Activated CD4-positive, alpha-beta T cell treated with anti-CD3 and anti-CD28 coated beads, Interleukin-2, amount 50 U/mL, for 48 hours (primary cell): ENCODE measurements around the gene BBX.

Source experiments
- DNase-seq, 2 experiments: peaks; one replicate each; pipeline ENCODE4 v3.0.0-alpha.2; 2020

The BBX gene

DNA sequence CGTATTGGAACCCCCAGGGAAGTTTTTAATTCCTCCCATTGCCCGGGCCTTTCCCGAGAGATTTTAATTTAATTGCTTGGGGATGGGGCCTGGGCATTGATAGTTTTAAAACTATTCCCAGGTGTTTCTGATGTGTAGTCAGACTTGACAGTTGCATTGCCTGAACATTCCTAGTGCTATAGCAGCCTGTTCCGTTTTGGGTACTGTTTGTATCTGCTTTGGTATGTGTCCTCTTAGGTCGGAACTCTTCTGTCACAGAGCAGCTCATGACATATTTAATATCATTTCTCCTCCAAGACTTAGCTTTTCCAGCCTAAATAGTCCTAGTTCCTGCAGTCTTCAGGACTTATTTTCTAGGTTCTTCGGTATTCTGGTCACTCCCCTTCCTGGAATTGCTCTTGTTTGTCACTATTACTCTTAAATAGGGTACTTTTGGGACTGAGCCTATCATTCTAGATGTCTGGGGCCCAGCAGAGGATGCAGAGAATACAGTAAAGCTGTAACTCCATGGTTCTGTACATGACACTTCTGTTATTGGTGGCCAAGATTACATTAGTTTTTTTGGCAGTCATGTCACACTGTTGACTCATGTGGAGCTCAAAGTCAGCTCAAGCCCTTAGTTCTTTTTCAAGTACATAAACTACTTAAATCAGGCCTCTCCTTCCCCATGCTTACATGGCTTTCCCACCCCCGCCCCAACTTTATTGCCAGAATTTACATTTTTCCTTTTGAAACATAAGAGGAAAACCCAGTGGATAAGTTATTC is 81.5 kb downstream of the BBX start:
- no peak for DNase-seq

DNA sequence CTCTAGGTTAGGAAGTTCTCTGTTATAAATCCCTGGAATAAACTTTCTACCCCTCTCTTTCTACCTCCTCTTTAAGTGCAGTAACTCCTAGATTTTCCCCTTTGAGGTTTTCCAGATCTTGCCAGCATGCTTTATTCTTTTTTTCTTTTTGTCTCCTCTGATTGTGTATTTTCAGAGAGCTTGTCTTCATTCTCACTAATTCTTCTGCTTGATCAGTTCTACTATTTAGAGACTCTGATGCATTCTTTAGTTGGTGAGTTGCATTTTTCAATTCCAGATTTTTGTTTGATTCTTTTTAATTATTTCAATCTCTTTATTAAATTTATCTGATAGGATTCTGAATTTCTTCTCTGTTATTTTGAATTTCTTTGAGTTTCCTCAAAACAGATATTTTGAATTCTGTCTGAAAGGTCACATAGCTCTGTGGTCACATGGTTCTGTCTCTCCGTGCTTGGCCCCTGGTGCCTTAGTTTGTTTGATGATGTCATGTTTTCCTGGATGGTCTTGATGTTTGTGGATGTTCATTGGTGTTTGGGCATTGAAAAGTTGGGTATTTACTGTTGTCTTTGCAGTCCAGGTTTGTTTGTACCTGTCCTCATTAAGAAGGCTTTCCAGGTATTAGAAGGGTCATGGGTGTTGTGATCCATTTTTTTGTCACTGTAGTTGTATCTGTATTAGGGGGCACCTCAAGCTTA is 89.2 kb downstream of the BBX start:
- DNase-seq: no peak

DNA sequence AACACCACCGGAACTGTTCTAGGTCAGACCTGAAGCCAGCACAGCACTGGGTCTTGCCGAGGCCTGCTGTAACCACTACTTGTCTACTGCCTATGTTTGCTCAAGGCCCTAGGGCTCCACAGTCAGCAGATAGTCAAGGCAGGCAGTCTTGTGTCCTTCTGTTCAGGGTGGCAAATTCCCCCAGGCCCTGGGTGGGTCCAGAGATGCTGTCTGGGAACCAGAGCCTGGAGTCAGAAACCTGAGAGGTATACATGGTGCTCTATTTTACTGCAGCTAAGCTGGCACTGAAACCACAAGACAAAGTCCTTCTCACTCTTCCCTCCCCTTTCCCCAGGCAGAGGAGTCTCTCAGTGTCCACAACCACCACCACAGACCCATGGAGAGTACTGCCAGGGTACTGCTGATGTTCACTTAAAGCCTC is 89.9 kb downstream of the BBX start:
- no peak for DNase-seq

DNA sequence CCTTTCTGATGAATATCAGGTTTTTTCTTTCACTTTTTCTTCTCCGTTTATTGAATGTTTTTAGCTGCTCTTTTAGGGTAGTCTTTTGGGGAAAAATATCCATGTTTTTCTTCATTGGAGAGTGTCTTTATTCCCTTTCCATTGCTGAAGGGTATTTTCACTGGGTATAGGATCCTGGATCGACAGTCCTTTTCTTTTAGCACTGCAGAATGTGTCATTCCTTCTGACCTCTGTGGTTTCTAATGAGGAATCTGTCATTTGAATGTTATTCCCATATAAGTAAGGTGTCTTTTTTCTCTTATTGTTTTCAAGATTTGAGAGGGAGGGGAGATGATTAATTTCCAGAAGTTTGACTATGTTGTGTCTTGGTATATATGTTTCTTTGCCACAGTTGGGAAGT is 96.8 kb downstream of the BBX start:
- no peak for DNase-seq

DNA sequence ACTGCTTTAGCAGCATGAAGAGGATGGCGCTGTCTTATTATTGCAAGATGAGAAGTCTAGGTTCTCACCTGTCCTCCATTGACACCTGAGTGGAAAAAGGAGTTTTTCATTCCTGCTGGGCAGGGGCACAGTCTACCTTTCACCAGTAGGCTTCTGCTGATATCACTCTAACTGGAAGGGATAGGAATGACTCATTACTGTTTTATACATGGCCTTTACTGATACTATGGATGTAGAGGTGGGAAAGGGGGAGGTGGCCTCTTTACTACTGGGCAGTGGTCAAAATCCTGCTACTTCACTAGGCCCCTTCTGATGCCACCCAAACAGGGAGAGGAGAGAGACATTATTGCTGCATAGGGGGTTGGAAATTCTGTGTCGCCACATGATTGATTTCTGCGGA is 97.8 kb downstream of the BBX start:
- DNase-seq: no peak

DNA sequence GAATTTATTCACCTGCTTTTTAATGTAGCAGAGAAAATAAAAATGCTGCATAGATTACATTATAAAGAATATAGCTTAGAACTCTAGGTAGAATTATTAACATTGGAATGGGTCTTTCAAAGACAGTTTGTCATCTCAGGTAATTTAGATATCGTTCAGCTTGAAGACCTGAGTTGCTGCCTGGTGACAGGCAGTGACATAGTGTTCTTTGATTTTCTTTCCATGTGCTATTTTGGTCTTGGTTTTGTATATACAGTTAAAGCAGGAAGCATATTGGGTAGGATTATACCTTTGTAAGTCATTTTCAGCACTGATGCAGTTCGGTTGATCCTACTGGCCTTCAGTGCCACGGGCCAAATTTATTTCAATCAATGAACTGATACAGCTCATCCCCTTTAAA is 98.7 kb downstream of the BBX start:
- no peak for DNase-seq

DNA sequence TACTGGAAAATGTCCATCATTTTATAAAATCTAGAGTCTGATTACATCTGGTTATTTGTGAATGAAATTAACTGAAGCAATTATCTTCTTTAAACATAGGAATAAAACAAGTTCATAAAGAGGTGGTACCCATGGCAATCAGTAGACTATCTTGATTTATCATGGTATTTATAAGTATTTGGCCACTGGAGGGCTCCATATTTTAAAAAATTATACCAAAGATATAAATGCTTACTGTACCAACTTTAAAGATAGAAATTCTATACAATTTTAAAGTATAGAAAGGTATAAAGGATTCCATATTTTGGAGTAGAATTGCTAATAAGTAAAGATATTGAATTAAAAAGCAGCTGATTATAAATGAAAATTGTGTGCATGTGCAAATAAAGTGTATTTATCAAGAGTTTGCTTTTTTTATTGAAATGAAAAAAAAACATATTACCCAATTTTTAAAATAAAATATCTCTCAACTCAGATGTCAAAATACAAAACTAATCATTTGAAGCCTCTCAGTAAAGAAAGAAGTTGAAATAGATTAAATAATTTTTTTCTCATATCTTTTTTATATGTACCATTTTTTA is 105.3 kb downstream of the BBX start:
- DNase-seq: no peak

DNA sequence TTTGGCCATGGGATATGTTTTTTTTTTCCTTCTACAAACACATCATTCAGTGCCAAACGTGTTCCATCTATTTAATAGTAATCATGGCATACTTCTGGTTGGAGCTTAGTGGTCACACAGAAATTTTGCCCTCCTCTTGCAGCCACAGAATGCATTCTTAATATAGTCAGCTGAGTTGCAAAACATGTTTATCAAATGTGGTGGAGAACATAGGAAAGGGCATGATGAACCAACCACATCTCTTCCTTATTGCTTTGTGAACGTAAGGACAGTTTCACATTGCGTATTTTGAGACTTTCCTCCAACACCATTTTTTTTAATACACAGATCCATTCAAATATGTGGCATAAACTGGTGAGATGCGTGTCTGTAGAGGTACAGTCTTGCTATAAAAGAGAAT is 106.8 kb downstream of the BBX start:
- DNase-seq: no peak

DNA sequence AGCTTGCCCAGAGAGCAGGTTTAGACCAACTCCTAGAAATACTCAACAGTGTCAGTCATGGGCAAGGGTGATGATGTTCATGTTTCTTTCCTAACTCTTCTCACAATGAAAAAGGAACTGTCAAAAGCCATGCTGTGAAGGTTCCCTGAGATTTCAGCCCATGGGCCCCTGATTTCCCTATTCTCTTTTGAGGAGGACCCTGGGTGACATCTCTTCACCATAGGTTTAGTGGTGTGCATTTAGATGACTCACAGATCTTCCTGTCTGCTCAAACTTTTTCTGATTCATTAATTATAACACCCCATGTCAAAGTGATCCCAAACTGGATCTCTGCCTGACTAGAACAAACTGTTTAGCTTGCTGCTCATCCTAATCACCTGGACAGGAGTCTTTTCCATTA is 108.0 kb downstream of the BBX start:
- DNase-seq: no peak

DNA sequence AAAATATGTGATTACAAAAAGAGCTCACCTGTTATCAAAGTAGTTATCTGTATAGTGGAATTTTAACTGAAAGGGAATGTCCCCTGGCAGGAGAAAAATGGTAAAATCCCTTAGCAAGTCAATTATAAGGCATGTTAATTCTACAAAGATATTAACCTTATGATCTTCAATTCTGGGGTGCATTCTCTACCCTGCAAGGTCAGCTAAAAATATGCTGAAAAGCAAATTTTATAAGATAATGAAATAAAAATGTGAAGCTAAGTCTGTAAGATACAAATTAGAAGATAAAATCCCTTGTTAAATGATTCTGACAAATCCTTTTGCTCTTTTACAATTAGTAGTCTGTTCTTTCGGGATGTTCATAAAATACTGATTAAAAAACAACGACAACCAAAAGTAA is 109.8 kb downstream of the BBX start:
- no peak for DNase-seq

DNA sequence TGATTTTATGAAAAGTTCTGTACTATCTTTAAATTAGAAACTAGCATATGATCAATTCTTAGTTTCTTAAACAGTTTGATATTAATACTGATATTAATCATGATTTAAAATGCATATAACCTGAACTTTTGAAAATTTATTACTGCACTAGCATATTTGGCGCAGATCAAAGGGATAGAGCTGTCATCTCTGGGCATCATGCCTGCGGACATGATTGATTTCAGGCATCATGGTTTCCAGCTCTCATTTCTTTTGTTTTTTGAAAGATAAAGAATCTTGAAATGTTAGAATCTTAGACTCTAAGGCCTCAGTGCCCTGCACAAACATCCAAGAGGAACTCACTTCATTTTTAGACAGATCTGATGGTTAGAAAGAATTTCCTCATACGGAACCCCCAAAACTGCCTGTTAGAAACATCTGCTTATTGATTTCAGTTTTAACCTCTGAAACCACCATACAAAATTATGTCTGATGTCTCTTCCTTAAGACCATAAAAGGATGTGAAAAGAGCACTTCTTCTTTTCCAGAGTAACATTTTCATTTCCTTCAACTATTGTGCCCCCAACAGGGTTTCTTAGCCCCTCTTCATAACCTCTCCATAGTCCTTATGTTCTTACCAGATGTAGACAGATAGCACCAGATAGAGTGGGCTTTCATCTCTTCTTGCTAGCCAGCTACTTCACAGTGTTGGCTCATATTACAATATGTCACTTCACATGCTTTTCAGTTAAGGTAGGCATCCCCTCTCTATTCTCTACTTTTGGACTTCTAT is 110.8 kb downstream of the BBX start:
- no peak for DNase-seq

DNA sequence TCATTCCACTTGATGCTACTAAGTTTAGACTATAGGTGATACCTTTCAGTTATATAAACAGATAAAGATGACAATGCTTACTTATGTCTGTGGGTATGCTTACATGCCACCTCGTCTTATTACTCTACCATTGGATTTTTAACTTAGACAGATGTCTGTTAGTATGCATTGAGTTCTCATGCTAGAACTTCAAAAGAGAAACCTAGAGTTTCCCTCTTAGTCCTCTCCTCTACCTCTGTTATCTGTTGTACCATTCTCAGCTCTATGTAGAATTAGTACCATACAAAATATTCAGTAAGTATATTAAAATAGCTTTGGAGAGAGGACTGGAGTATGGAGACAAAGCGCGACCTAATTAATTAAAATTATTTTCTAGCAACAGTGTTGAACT is 111.3 kb downstream of the BBX start:
- DNase-seq: no peak

DNA sequence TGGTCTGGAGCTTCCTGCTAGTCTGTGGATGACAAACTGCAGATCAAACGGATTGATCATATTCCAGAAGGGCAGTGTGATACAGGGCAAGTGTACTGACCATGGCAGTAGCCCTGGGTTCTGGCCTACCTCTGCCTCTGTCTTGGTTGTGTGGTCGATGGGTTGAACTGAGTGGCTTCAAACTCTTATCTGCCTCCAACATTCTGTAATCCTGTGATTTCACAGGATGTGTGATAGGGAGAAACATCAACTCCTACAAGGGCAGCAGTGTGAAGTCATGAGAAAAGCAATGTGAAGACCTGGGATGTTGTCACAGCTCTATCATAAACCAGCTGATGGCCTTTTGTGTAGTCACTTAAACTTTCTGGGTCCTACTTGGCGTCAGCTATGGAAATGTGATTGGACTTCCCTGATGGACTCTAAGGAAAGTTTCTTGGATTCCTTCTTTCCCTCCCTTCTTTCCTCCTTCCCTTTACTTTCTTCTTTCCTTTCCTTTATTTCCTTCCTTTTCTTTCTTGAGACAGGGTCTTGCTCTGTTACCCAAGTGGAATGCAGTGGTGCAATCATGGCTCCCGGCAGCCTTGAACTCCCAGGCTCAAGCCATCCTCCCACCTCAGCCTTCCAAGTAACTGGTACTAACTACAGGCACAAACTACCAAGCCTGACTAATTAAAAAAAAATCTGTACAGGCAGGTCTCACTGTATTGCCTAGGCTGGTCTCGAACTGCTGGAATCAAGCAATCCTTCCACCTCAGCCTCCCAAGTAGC is 114.8 kb downstream of the BBX start:
- no peak for DNase-seq

DNA sequence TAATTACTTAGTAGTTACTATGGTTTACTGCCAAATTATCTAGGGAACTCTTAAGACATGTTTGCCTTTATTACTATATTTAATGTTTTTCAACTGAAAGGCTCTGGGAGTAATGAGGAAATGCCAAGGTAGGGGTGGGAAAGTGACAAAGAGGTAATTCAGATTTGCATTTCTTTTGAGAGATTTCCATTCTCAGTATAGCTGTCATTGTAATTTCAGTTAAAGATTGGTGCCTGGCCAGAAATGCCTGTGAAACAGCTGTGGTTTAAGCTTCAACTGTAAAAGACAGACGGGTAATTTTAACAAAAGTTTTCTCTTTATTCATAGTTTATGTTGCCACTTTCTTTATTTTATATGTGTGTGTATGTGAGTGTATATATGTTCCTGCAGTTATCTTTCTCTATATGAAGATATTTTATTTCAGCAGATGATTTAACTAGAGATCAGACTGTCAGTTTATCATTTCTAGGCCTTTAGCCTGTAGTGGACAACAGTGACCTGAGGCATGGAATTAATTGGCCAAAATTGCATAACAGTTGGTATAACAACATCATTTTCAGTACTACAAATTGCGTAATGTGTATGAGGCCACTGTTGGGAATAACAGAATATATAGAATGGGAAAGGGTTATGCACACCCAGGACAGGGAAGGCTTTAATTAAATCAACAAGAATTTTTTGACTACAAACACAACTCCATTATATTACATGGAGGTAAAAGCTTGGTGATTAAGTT is 119.0 kb downstream of the BBX start:
- DNase-seq: no peak

DNA sequence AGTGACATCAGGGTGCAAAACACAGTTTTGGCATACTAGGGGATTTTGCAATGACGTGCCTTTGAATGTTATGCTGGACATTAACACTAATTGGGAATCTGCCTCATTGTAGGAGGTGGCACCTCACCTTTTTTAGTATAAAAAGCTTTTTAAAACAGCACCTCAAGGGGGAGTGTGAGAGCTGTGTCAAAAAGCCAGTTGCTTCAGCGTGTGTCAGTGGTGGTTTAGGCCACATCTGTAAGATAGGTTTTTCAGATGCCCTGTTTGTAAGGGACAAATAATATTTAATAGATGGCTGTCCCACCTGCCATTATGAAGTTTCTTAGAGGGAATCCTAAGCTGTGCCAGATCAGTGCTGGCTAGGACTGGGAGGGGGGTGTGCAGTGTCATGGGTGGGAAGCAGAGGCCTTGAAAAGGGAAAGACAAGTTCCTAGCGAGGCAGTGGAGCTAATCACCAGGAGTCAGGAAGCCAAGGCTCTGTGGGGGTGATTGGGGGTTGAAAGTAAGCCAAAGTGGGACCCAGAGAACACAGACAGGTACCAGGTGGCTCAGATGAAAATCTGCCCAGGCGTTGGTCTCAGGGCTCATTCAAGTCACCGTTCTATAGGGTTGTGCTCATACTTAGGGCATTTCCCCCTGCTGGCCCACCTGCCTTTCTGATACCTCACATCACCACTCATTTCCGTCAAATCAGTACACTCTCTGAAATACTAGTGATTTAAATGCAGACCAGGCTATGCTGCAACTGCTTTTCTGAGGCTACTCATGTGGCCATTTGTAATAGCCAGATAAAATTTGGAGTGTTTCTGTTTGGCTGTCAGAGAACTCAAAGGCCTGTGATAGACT is 120.5 kb downstream of the BBX start:
- DNase-seq: no peak

DNA sequence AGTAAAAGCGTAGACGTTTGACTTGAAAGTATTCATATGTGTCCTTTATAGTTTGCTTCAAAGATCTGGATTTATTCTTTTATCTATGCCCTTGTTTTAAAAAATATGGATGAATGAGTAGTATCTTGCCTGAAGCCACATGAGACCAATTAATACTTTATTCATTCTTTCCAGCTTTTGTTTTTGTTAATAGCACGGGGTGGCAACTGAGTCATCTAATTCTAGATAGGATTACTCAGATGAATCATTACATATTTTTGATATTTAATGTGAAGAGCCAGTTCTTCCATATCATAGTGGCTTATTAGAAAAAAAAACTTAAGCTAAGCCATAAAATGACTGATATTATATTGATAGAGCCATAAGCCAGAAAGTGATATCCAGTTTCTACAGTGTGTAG is 121.9 kb downstream of the BBX start:
- DNase-seq: no peak

DNA sequence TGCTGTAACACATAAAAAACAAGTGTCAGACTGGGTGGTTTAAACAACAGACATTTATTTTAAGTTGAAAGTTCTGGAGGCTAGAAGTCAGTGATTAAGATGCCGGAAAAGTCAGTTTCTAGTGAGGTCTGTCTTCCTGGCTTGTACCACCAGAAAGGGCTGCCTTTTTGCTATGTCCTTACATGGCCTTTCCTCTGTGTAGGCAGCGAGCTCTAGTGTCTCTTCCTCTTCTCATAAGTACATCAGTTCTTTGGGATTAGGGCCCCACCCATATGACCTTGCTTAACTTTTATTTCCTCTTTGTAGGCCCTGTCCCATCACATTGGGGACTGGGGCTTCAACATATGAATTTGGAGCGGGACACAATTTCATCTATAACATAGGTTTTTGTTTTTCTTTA is 128.0 kb downstream of the BBX start:
- no peak for DNase-seq

DNA sequence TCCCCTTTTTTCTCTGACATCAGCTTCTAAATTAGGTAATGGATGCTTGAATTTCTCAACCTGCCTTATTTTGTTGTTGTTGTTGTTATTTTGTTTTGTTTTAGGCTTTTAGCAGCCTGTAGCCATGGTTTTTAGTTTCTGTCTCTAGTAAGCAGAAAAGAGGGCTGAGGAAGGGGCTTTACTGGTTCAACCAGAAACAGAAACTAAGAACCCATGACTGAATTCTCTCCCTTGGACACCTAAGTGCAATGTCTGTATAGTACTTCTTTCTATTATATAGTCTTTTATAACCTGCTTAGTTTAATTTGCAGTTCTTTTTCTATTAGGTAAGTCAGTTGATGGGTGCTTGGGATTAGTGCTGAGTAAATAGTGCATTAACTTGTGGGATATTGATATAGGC is 129.0 kb downstream of the BBX start:
- DNase-seq: no peak

DNA sequence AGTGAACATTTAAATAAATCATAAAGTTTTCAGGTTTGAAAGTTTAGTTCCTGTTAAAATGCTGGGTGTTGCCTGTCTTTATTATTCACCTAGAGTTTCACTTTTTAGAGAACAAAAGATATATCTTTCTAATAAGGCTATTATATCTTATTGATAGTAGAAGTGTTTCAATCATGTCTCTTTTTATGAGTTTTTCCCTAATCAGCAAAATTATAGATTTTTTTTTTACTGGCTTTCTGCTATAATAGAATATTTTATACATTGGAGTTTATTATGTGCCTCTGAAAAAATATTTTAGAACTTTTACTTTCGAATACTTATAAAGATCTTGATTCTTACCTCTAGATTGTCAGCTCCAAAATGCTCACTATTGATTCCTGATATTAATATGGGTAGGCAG is 131.5 kb downstream of the BBX start:
- DNase-seq: no peak

DNA sequence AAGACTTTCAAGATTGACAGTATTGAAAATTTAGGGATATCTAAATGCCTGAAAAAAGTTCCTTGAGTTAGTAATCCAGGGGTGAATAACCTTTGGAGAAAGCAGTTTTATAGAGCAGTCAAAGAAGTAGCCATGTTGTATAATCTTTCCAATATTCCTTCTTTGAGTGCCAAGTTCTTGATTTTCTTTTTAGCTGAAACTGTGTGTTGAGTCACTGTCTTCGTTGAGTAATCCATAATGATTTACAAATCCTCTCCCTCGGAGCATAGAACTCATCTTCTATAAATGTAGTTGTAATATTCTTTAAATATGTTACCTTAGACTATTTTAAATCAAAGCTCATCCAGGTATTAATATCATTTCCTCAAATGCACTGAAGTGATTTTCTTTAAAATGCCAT is 135.2 kb downstream of the BBX start:
- DNase-seq: no peak

DNA sequence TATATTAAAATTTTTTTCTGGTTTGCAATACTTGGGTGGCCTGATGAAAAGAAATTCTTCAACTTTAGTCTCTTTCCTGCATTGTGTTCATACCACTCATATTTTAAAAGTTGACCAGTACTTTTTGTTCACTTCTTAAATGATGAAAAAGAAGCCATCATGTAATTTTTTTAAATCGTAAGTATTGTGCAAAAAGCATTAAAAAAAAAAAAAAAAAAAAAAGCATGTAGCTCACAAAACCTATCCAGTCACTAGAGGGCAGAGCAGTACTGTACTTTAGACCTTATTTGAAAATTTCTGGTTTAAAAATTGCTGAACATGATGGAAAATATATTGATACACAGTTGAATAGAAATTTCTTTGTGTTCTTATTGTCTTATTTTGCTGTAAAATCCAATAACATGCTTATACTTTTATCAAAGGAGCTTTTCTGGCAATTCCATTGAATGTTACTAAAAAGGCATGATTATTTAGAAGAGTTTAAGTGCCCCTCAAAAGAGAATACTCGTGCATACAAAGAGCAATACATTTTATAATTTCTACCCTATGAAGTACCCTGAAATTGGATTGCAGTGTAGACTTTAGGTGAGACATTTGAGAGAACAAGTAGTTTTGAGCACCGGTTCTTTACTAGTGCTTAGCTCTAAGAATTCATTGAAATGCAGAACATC is 137.7 kb downstream of the BBX start:
- DNase-seq: no peak
